Measurements from ENCODE around the gene CYTH3. TPM values are rescaled to one million over a fixed set of nuclear protein-coding genes. Genes with fewer than 3 reads are reported as not detected.

CYTH3 gene
- total and polyA plus RNA-seq, 2 donors (not counting 3 experiments of a cell fraction or from before 2014, with no cell fraction given): 8.6 to 11.2 TPM

GRCh38 chr7:6278749-6279310 is 6.4 kb upstream of the CYTH3 start:
- ChIA-PET CTCF (no interaction called here), POLR2A (no interaction called here)
- H3K4me2 ChIP-seq (ENCODE audit: insufficient read depth, low read length): no peak overlapping the region
- no peaks in the 10 kb centered on the region for H3K27me3 ChIP-seq (ENCODE audit: control insufficient read depth in 2 of 2, insufficient read depth in 2 of 2, low read length in 2 of 2)
- no peak for FAIRE-seq
- TF ChIP-seq POLR2A (IDR thresholded peaks at IDR 0.05; ENCODE audit: low read depth, low read length) (no peak), POLR2AphosphoS5 (IDR thresholded peaks at IDR 0.05; ENCODE audit: insufficient read depth, low read depth, low read length) (no peak), JUN (IDR thresholded peaks at IDR 0.05; ENCODE audit: borderline replicate concordance, insufficient read depth, insufficient read length, low read depth) (no peak), FOS (IDR thresholded peaks at IDR 0.05; ENCODE audit: borderline replicate concordance, insufficient read depth, low read length) (no peak), EZH2 (IDR thresholded peaks at IDR 0.05; ENCODE audit: borderline replicate concordance, low read depth, low read length, severe bottlenecking) (no peak), MYC (IDR thresholded peaks at IDR 0.05; ENCODE audit: low read depth, low read length) (no peak), GATA2 (IDR thresholded peaks at IDR 0.05; ENCODE audit: insufficient read depth, insufficient read length, low read depth, low read length) (no peak), CTCF (IDR thresholded peaks at IDR 0.05; ENCODE audit: extremely low read depth in 1 of 2, insufficient read depth in 1 of 2, low read depth in 1 of 2, low read length in 2 of 2) (no peak)
- TF ChIP-seq, protein P1, sequence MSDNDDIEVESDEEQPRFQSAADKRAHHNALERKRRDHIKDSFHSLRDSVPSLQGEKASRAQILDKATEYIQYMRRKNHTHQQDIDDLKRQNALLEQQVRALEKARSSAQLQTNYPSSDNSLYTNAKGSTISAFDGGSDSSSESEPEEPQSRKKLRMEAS (IDR thresholded peaks at IDR 0.05; ENCODE audit: insufficient read depth, insufficient read length): no peak
- DNase-seq (ENCODE audit: low read depth, low spot score): no peak
- H4K20me1 ChIP-seq (replicated peaks; ENCODE audit: control insufficient read depth, extremely low read depth, insufficient read depth, low read length): no peaks in the 10 kb centered on the region
- no TSS peak for BruUV-seq (replicated peaks)
- no peak overlapping the region for H3K27ac ChIP-seq (ENCODE audit: insufficient read depth, low read depth, low read length)
- H3K9me3 ChIP-seq (replicated peaks; ENCODE audit: control insufficient read depth, insufficient read depth, low read length): no peaks in the 10 kb centered on the region
- H3K4me1 ChIP-seq (ENCODE audit: control insufficient read depth, extremely low read depth, insufficient read depth, low read length): peaks cover 3% of the 10 kb centered on the region
- no peaks in the 10 kb centered on the region for H3K36me3 ChIP-seq (ENCODE audit: control insufficient read depth in 2 of 2, extremely low read depth in 1 of 2, insufficient read depth in 2 of 2, low read length in 2 of 2)
- intact Hi-C loops (cut with micrococcal nuclease) (no loop called here), dilution Hi-C loops (cut with MboI; ENCODE audit: extremely low pct_ligation_motif_present, low sequenced_read_pairs) (no loop called here)
- no peaks in the 10 kb centered on the region for H3K79me2 ChIP-seq (ENCODE audit: control insufficient read depth, insufficient read depth, low read length)
- H3K9ac ChIP-seq (replicated peaks; ENCODE audit: extremely low read depth, insufficient read depth, low read length): no peak overlapping the region
- no peaks in the 10 kb centered on the region for H3K9me1 ChIP-seq (replicated peaks; ENCODE audit: control insufficient read depth, extremely low read depth, insufficient read depth, low read length)
- no peak overlapping the region for H3K4me3 ChIP-seq (replicated peaks in 1 of 3; ENCODE audit: insufficient read depth in 1 of 3, low read depth in 1 of 3, low read length in 3 of 3)
- H2AFZ ChIP-seq (ENCODE audit: low read depth, low read length): no peak overlapping the region

Data from endothelial cell of umbilical vein (primary cell).